ENCODE data around the gene WAS.
"Not testable (repeated sequence)": the region's sequence is repeated elsewhere in the genome, so short reads cannot be mapped to it uniquely, and the experiment has no call there.

The WAS gene

GRCh38 chrX:48676893-48677270 lies 6.7 kb upstream of the WAS start:
- no peak for TF ChIP-seq CTCF (IDR thresholded peaks at IDR 0.05; ENCODE audit: borderline replicate concordance, control extremely low read depth, extremely low read depth, insufficient read depth, missing control alignments)
- in situ Hi-C loops (cut with MboI; ENCODE audit: low sequenced_read_pairs, unreplicated experiment), result no loop called here

GRCh38 chrX:48677516-48677915 lies 6.1 kb upstream of the WAS start:
- in situ Hi-C loops (cut with MboI; ENCODE audit: low sequenced_read_pairs, unreplicated experiment), result no loop called here
- no peak for DNase-seq (ENCODE audit: low spot score)
- TF ChIP-seq CTCF (IDR thresholded peaks at IDR 0.05; ENCODE audit: borderline replicate concordance, control extremely low read depth, extremely low read depth, insufficient read depth, missing control alignments), result no peak

More at GRCh38 chrX:48676893-48677270, 6.7 kb upstream of the WAS start:
- DNase-seq (ENCODE audit: low spot score), result no peak

GRCh38 chrX:48680467-48680866 lies 3.1 kb upstream of the WAS start:
- in situ Hi-C loops (cut with MboI; ENCODE audit: low sequenced_read_pairs, unreplicated experiment); DNase-seq (ENCODE audit: low spot score): not testable (repeated sequence)

- DNase-seq (ENCODE audit: low spot score), result not testable (repeated sequence)
These were observed 2.7 kb upstream of the WAS start for GRCh38 chrX:48680925-48681324.

GRCh38 chrX:48681539-48682183 lies 1.9 kb upstream of the WAS start:
- no peak for TF ChIP-seq CTCF (IDR thresholded peaks at IDR 0.05; ENCODE audit: borderline replicate concordance, control extremely low read depth, extremely low read depth, insufficient read depth, missing control alignments)
- in situ Hi-C loops (cut with MboI; ENCODE audit: low sequenced_read_pairs, unreplicated experiment), result no loop called here
- DNase-seq (ENCODE audit: low spot score), result no peak

More at GRCh38 chrX:48680925-48681324, 2.7 kb upstream of the WAS start:
- in situ Hi-C loops (cut with MboI; ENCODE audit: low sequenced_read_pairs, unreplicated experiment), result not testable (repeated sequence)

GRCh38 chrX:48682795-48683194 lies 804 bp upstream of the WAS start:
- in situ Hi-C loops (cut with MboI; ENCODE audit: low sequenced_read_pairs, unreplicated experiment), result not testable (repeated sequence)

GRCh38 chrX:48684134-48684533 lies 535 bp downstream of the WAS start:
- in situ Hi-C loops (cut with MboI; ENCODE audit: low sequenced_read_pairs, unreplicated experiment), result no loop called here
- TF ChIP-seq CTCF (IDR thresholded peaks at IDR 0.05; ENCODE audit: borderline replicate concordance, control extremely low read depth, extremely low read depth, insufficient read depth, missing control alignments), result no peak
- DNase-seq (ENCODE audit: low spot score), result no peak

More at GRCh38 chrX:48682795-48683194, 804 bp upstream of the WAS start:
- DNase-seq (ENCODE audit: low spot score), result not testable (repeated sequence)

GRCh38 chrX:48685416-48685815 lies 1.8 kb downstream of the WAS start:
- DNase-seq (ENCODE audit: low spot score), result no peak
- in situ Hi-C loops (cut with MboI; ENCODE audit: low sequenced_read_pairs, unreplicated experiment), result no loop called here

More at GRCh38 chrX:48685416-48685815, 1.8 kb downstream of the WAS start:
- TF ChIP-seq CTCF (IDR thresholded peaks at IDR 0.05; ENCODE audit: borderline replicate concordance, control extremely low read depth, extremely low read depth, insufficient read depth, missing control alignments), result no peak
